Sigmoid colon (tissue), 3 donors: ENCODE measurements around the gene LSM6.

ENCODE experiments used
- CTCF ChIP-seq, 4 experiments: fragments of 450-650 bp in 3 of 4; fragments of 200-600 bp in 1 of 4; IDR thresholded peaks; one replicate each; pipeline ENCODE4 v1.5.1; 2016 to 2019; ENCODE audit warnings: antibody characterized with exemption in 4 of 4, mild to moderate bottlenecking in 3 of 4, moderate library complexity in 2 of 4
- POLR2A ChIP-seq, 2 donors: fragments of 450-650 bp; IDR thresholded peaks; one replicate each; pipeline ENCODE4 v1.6.1; 2016; ENCODE audit warnings: antibody characterized with exemption in 2 of 2, mild to moderate bottlenecking in 2 of 2, moderate library complexity in 2 of 2

DNA sequence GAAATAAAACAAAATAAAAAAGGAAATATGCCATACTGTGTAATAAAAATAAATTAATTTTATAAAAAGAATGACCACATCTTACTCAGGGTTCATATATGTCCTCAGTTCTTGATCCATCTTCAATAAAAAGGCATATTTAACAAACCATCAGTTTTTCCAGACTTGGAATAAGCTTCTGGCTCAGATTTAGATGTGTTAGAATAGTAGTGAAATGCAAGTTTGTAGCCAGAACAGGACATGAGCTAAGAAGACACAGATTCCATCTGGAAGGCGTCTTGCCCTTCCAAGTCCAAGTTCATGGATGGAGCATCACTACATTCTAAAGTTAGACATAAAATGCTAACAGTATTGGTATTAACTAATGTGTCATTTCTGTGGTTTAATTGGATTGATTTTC is 10.3 kb upstream of the LSM6 start:
- TF ChIP-seq POLR2A (IDR thresholded peaks at IDR 0.05) (no peak), CTCF (IDR thresholded peaks at IDR 0.05) (no peak)
